ENCODE data around the gene ESRRG. TPM values are rescaled to one million over a fixed set of nuclear protein-coding genes. Genes with fewer than 3 reads are reported as not detected.

The ESRRG gene
- total RNA-seq, 4 donors from 2014 or later: 0.76 to 7.0 (median 5.2) TPM

DNA sequence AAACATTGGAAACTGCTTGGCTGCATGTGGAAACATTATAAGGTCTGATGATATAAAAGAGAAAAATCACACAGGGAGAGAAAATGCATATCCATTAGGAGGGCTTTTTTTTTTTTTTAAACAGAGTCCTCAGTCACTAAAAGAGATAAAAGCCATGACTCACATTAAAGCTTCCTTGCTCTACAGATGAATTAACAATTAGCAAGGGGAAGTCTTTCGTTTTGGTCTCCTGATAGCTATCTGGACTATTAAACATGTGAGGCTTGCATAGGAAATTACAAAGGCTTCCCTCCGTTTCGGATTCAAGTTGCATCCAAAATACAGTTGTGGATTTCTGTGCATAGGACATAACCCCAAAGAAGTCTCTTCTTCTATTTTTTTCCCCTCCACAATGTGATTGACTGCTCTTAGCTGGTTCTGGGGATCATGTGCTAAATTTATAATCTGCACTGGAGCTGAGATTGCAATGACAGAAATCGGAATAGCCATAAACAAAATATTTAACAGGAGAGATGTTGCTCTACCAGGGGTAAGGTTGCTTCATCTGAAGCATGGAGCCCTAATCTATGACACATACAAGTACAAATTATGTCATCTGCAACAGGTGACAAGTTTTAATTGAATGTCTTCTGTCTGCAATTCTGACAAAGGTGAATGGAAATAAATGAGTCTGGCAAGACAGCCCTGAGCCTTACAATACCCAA lies 146.8 kb downstream of the ESRRG start:
- intact Hi-C loops (cut with DNase I; ENCODE audit: low total_unique reads): no loop called here
- WGBS, 2 donors: 47 to 52% methylated on average over 4 of the region's 4 CpGs
- no peak overlapping the region for H3K4me3 ChIP-seq (ENCODE audit: low read depth, poor library complexity, severe bottlenecking)
- no peak for DNase-seq (ENCODE audit: low spot score in 2 of 2)
- TF ChIP-seq, protein P1, sequence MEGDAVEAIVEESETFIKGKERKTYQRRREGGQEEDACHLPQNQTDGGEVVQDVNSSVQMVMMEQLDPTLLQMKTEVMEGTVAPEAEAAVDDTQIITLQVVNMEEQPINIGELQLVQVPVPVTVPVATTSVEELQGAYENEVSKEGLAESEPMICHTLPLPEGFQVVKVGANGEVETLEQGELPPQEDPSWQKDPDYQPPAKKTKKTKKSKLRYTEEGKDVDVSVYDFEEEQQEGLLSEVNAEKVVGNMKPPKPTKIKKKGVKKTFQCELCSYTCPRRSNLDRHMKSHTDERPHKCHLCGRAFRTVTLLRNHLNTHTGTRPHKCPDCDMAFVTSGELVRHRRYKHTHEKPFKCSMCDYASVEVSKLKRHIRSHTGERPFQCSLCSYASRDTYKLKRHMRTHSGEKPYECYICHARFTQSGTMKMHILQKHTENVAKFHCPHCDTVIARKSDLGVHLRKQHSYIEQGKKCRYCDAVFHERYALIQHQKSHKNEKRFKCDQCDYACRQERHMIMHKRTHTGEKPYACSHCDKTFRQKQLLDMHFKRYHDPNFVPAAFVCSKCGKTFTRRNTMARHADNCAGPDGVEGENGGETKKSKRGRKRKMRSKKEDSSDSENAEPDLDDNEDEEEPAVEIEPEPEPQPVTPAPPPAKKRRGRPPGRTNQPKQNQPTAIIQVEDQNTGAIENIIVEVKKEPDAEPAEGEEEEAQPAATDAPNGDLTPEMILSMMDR (IDR thresholded peaks at IDR 0.05): no peak
- TF ChIP-seq POLR2A (IDR thresholded peaks at IDR 0.05): no peak

DNA sequence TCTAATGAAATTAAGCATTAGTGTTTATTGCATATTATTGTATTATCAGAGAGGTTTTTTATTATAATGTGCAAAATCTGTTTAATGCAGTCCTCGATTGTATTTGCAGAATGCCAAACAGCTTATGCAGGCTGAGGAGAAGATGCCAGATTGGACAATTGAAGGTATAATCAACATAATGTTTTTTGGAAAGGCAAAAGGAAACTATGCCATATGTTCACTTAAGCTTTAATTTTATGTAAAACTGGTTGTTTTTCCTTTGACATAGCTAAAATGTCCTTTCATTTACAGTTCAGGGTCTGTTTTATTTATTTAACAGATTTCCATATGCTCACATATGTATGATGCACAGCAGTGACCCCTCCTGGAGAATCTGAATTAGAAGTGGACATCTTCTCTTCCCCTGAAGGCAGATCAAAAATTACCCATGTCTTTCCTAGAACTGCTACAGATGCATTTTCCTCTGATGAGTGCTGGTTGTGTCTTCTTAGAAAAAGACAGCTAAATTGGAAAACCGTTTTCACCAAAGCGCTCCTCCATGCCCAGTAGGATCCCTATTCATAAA lies 156.5 kb downstream of the ESRRG start:
- H3K4me3 ChIP-seq (ENCODE audit: low read depth, poor library complexity, severe bottlenecking): no peak overlapping the region
- TF ChIP-seq, protein P1 (IDR thresholded peaks at IDR 0.05): no peak
- TF ChIP-seq POLR2A (IDR thresholded peaks at IDR 0.05): no peak
- intact Hi-C loops (cut with DNase I; ENCODE audit: low total_unique reads): no loop called here
- DNase-seq (ENCODE audit: low spot score in 2 of 2): no peak
- WGBS, 2 donors: 83% methylated on average over 3 of the region's 3 CpGs

DNA sequence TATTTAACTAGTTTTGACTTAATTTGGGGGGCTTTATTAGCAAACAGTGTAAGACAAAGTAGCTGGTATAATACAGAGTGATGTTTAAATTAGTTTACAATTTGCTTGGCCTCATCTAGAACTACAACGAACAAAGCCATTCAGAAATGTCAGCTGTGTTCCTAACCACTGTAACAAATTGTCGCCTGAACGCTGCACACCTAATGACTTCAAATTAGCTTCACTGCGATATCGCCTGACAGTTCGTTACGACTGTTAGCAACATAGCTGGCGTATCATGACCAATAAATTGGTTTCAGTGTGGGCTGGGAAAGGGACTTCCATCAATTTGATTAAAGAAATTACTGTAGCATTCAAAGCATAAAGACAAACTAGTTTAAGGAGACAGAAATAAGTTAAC lies 160.1 kb downstream of the ESRRG start:
- 87 to 89% methylated on average over 8 of the region's 8 CpGs for WGBS, 2 donors

DNA sequence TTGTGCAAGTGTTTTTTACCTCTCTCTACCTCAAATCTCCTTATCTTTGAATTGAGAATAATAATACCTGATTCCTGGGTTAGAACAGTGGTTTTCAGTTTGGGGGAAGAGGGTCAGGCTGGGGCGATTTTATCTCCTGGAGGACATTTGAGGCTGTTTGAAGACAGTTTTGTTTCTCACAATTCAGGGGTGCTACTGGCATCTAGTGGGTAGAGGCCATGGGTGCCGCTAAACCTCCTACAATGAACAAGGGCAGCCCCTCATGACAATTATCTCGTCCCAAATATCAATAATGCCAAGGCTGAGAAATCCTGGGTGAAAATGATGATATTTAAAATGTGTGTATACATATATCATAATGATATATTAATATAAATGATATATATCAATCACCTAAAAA lies 160.8 kb downstream of the ESRRG start:
- DNase-seq (ENCODE audit: low spot score in 2 of 2): no peak
- intact Hi-C loops (cut with DNase I; ENCODE audit: low total_unique reads): no loop called here
- 60 to 62% methylated on average over 3 of the region's 3 CpGs for WGBS, 2 donors
- TF ChIP-seq, protein P1 (IDR thresholded peaks at IDR 0.05): no peak
- TF ChIP-seq POLR2A (IDR thresholded peaks at IDR 0.05): no peak
- no peak overlapping the region for H3K4me3 ChIP-seq (ENCODE audit: low read depth, poor library complexity, severe bottlenecking)

More for the DNA sequence above, 160.1 kb downstream of the ESRRG start:
- TF ChIP-seq, protein P1 (IDR thresholded peaks at IDR 0.05): no peak
- TF ChIP-seq POLR2A (IDR thresholded peaks at IDR 0.05): no peak
- intact Hi-C loops (cut with DNase I; ENCODE audit: low total_unique reads): no loop called here
- no peak for DNase-seq (ENCODE audit: low spot score in 2 of 2)
- no peak overlapping the region for H3K4me3 ChIP-seq (ENCODE audit: low read depth, poor library complexity, severe bottlenecking)

DNA sequence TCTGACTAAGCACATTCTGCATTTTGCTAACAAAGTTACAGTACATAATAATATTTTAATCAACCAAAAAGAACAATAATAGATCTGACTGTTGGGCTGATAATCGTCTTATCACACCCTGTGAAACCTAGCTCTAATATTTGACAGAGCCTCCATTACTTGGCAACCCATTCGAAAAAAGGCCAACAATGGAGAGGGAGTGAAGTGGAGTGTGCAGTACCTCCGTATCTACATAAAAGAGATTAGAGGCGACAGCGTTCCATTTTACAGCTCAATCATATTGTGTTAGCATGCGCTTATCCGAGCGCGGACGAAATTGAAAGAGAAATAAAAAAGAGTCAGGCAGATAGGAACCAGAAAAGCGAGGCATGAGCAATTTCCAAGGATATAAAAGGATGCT lies 162.7 kb downstream of the ESRRG start:
- TF ChIP-seq, protein P1 (IDR thresholded peaks at IDR 0.05): no peak
- no peak for TF ChIP-seq POLR2A (IDR thresholded peaks at IDR 0.05)
- H3K4me3 ChIP-seq (ENCODE audit: low read depth, poor library complexity, severe bottlenecking): no peak overlapping the region
- no peak for DNase-seq (ENCODE audit: low spot score in 2 of 2)
- WGBS, 2 donors: 90 to 94% methylated on average over 11 of the region's 11 CpGs
- intact Hi-C loops (cut with DNase I; ENCODE audit: low total_unique reads): no loop called here

Measured in lower leg skin (tissue), 4 donors.